NCI-H446 treated with DMSO at 0.1 percent for 48 hours (cell line): ENCODE data around the gene RPL18A.
A peak's percentile ranks its signal among the peaks of the same experiment; 100 is the strongest.

Experiments used
- DNase-seq: peaks from one replicate; lab custom pipeline; 2025; lab: John Stamatoyannopoulos, UW

The RPL18A gene

DNA sequence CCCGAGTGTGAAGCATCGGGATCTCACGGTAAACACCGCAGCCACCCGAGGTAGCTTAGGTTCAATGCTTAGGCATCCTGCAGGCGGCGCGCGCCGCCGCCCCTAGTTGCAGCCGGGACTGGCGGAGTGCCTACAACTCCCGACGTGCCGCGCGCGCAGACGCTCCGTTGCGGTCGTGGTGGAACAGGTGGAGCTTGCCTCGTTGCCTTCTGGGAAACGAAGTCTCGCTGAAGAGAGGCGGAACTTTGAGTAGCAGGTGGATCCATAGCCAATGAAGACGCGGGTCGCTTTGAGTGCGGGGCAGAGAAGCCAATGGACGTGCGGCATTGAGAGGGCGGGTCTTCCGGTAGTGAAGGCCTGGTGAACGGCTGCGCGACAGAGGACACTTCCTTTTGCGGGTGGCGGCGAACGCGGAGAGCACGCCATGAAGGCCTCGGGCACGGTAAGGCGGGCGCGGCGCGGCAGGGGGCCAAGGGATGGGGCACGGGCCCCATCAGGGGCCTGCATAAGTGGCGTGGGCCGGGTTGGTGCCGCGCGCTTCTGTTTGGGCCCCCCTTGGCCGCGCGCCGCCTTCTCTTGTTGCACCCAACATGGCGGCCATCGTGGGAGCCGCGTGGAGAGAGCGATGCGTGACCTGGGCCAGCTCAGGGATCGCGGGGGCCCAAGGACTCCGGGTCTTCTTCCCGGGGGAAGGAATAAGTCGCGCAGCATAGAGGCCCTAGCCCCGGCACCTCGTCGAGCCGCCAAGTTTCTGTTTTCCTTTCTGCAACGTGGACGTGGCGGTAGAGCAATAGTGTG, at the start of gene RPL18A:
TSS of gene RPL18A (plus strand) at position 378 of the 798 bp plus-strand sequence. CDS start at position 425, 47 bp downstream.
- peak; percentile 99 for DNase-seq

DNA sequence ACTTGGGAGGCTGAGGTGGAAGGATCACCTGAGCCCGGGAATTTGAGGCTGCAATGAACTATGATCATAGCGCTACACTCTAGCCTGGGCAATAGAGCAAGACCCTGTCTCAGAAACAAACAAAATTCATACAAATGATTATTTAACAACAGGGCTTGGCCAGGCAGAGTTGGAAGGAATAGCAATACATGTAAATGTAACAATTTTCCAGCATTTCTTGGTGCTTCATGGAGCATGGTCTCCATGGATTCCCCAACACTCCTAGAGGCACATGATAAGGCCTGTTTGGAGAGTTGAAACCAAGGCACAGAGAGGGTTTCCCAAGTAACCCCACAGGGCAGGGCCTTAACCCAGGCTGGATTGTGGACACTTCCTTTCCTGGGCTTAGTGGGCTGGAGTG, 48.6 kb upstream of the RPL18A start:
- DNase-seq = no peak

DNA sequence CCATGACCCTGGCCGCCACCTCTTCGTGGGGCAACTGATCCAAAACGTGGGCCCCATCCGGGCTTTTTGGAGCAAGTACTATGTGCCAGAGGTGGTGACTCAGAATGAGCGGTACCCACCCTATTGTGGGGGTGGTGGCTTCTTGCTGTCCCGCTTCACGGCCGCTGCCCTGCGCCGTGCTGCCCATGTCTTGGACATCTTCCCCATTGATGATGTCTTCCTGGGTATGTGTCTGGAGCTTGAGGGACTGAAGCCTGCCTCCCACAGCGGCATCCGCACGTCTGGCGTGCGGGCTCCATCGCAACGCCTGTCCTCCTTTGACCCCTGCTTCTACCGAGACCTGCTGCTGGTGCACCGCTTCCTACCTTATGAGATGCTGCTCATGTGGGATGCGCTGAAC, 48.0 kb upstream of the RPL18A start:
- DNase-seq = no peak

DNA sequence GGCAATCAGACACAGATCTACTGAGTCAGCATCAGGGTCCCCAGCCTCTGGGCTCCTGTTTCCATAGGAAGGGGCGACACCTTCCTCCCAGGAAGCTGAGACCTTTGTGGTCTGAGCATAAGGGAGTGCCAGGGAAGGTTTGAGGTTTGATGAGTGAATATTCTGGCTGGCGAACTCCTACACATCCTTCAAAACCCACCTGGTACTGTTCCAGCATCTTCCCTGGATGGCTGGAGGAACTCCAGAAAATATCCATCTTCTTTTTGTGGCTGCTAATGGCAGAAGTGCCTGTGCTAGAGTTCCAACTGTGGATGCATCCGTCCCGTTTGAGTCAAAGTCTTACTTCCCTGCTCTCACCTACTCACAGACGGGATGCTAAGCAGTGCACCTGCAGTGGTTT, 47.6 kb upstream of the RPL18A start:
- no peak for DNase-seq

DNA sequence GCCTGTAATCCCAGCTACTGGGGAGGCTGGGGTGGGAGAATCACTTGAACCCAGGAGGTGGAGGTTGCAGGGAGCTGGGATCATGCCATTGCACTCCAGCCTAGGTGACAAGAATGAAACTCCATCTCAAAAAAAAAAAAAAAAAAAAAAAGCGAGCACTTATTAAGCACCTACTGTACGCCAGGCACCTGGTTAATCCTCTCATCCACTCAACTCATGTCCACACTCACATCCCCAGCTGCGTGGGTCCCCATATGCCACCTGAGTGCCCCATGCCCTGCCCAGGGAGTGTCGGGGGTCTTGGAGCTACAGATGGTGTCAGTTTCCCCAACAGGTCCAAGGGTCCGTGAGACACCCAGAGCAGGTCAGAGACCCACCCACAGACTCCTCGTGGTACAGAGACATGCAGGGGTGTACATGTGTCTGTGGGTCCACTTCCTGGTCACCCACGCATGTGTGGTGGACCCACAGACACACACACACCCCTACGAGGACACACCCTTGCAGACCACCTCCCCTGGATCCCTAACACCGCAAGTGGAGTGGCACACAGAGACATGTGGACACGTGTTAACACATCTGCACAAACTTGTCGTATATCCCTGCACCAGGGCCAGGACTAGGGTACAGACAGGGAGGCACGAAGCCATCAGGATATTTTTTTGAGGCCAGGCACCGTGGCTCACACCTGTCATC, 41.9 kb upstream of the RPL18A start:
- no peak for DNase-seq

DNA sequence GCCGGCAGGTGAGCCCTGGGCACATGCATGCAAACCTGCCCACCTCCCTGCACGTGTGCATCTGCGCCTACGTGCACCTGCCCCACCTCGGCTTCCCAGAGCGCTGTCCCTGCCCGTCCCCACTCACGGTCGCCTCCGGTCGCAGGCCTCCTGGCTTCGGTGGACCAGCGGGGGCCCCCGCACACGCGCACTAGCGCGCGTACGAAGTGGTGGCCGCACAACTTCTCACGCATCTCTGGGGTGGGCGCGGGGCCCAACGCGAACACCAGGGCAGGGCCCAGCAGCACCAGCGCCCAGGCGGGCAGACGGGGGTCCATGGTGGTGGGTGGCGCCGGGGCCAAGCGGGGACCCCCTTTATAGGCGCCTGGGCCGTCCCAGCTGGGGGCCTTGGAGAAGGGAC, 38.5 kb upstream of the RPL18A start, which contains the start of gene INSL3:
TSS of gene INSL3 (minus strand) at position 330 of the 400 bp plus-strand sequence. CDS start at position 317, 13 bp downstream.
- no peak for DNase-seq

DNA sequence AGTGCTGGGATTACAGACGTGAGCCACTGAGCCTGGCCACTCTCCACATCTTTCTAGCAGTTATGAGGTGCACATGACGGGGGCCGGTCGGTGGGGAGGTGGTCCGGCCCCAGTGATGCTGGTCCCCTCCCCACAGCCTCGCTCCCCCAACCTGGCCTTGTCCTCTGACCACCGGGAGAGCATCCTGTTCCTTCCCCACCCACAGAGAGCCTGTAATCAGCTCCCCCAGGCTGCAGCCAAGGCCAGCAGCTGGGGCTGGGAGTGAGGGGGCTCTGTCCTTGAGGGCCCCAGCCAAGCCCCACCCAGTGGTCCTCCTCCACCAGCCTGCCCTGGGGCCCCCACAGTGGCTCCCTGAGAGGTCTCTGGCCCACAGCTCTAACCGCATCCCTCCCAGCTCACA, 35.4 kb upstream of the RPL18A start:
- DNase-seq = no peak

DNA sequence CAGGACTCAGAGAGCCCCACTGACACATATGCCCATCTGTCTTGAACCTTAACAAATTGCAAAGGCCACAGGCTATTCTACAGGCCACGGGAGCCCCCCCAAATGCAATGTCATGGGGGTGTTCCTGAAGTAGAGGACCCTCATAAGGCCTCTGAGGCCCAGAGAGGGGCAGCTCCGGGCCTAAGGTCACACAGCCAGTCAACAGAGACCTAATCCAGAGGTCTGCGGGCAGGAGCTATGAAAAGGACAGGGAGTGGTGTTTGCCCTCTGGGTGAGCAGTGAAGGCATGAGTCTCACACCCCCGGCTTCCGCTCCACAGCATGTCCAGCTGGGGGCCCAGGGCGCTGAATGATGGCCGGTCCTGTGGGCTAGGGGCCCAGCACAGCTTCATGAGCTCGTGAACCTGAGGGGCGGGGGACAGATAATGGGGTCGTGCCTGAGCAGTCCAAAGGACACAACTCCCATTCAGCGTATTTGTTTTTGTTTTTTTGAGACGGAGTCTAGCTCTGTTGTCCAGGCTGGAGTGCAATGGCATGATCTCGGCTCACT, 33.1 kb upstream of the RPL18A start:
- DNase-seq = no peak

DNA sequence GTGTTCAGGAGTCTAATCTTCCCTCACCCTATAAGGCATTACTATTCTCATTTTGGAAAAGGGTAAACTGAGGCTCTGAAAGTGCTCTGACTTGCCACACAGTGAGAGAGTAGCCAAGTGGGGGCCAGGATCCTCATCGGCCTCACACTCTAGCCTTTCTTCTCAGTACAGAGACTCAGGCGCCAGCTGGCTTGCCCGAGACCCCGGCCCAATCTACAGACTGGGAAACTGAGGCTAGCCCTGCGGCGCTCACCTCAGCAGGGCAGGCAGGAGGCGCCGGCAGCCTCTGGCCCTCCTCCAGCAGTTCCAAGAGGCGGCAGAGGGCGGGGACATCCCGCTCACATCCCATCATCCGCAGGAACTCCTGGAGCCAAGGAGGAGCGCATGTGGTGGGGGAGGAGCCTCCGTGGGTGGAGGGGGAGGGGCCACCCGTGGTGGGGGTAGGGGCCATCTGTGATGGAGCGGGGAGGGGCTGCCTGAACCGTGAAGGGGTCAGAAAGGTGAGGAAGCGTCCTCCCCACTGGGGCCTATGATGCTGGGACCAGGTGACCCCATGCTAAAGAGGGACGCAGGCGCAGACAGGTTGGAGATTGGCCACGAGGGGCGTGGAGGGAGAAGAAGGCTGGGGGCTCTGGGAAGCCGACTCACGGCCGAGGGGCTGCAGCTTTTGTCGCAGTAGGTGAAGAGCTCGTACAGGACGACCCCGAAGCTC, 29.7 kb upstream of the RPL18A start:
- DNase-seq = peak; percentile 22

DNA sequence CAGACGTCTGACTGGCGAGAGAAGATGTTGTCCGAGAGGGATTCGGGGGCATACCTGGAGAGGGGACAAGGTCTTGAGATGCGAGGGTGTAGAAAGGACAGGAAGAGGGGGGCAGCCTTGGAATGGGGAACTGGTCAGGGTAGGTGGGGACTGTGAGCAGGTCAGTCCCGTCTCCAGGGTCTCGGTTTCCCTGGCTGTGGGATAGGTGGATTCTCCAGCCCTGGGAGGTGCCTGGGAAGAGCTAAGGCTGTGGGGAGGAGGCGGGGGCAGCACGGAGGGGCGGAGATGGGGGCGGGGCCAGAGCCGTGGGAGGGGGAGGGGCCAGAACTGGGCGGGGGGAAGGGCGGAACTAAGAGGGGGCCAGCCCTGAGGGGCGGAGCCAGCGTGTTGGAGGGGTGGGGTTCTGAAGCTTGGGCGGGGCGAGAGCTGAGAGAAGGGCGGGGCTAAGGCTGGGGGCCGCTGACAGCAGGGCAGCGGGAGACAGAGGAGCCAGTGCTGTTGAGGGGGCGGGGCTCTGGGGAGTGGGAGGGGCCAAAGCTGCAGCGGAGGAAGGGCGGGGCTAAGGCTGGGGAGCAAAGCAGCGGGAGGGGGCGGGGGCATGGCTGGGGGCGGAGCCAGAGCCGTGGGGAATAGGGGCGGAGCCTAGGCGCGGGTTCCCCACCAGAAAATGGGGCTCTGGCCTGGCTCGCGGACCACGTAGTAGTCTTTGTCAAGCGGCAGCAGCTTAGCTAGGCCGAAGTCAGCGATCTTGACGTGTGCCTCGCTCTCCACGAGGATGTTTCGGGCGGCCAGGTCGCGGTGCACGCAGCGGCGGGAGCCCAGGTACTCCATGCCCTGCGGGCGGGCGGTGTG, 28.9 kb upstream of the RPL18A start:
- peak; percentile 28 for DNase-seq

DNA sequence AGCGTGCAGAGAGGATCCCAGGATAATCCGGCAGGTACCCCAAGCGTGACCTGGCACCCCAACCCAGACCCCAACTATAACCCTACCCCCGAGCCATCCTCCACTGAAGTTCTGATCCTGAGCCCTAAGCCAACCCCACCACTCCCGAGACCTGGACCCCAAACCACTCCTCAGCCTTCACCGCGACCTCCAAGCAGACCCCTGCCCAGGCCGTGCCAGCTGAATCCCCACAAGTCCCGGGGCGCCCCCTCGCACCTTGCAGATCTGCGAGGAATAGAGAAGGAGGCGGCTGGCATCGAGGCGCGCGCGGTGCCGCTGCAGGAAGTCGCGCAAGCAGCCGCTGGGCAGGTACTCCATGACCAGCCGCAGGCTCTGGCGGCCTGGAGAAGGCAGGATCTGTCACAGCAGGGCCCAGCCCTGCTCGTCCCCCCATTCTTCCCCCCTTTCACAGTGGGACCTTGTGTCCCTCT, 28.3 kb upstream of the RPL18A start:
- DNase-seq = no peak

DNA sequence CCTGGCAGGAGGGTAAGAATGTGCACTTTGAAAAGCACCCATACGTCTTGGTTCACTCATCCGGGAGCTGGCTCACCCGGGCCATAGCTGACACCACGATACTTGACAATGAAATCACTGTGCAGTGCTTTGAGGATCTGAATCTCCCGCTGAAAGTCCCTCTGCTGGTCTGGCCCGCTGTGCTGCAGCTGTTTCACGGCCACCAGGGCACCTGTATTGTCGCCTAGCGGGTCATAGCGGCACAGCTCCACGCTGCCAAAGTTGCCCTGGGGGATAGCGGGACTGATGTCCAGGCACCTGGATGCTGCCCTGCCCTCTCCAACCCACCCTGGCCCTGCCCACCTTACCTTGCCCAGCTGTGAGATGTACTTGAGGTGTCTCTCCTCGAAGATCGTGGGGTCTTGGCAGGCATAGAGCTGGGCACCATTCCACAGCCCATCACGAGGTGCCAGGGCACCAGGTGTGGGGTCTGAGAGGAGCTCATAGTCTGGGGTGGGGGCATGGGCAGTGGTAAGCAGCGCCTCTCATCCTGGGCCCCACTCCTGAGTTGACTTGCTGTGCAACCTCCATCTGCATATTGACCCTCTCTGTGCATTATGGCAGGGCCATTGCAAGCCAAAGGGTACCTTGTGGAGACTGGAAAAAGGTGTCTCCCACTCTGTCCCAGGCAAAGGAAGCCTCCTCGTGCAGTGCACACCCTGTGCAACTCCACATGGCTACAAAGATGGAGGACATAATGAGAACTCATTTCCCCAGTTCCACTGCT, 27.1 kb upstream of the RPL18A start:
- no peak for DNase-seq

DNA sequence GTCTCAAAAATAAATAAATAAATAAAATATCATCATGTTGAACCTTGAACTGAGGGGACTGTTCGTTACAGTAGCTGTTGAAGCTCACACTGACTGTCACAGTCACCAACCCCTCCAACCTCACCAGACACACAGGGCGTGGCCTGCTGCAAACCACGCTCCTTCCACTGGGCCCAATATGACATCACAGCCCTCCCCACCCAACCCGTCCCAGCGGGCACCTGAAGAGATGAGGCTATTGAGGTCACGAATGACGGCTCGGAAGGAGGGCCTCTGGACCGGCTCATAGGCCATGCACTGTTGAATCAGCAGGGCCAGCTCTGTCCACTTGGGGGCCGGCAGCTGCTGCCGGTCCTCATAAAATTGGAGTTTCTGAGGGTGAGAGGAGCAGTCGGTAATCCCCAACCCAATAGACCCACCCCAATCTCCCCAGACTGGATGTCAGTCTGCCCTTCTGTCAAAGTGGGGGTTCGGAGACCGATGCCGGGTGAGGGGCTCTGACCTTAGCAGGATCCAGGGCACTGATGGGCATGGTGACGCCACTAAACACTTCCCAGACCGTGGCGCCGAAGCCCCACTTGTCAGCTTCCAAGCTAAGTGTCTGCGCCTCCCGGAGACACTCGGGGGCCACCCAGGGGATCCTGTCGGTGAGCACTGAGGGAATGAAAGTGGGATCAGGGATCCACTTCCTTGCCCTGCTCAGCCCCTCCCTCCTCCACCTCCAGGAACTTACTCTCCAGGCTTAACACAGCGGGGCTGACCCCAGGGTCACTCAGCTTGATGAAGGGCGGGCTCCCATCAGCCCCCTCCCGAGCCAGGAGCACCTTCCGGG, 25.1 kb upstream of the RPL18A start:
- DNase-seq = no peak

DNA sequence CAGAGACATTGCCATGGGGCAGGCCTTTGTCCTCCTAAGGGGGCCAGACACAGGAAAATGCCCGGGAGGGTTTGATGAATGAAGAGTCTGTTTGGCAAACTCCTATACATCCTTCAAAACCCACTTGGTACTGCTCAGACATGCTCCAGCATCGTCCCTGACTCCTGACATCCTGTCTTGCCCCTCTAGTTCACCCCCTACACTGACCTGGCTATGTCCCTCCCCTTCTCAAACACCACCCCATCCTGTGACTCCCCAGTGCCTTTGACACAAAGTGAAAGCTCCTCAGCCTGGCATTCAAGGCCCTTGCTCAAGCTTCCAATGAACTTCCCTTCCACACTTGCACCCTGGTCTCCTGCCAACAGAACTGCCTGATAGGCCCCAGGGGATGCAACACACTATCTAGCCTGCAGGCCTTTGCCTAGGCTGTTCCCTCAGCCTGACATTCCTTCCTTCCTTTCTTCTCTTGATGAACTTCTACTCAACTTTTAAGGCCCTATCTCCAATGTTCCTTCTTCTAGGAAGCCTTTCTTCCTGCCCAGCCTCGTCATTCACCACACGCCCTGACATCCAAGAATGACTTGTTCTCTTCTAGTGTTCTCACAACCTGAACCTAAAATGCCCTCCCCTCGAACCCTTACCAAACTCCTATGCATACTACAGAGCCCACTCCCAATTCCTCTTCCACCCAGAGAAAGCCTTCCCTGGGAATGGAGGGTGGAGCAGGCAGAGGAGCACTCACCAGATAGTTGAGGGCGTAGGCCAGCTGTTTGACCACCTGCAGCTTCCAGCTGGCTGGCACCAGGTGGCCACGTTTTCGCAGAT, 24.3 kb upstream of the RPL18A start:
- DNase-seq = no peak

DNA sequence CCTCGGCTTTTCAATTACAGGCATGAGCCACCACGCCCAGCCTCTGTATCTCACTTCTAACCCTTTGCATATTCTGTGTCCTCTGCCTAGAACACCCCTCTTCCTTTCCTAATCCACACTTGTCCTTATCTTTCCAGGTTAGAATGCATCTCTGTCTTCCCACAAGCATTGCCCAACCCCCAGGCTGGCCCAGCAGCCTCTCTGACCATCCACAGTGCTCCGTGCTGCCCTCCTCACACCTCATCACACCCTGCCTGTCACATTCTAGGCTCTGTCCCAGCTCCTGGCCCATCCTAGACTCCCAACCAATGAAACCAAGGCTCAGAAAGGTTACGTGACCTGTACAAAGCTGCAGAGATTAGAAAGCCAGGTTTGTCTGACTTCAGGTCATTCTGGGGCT, 23.2 kb upstream of the RPL18A start:
- no peak for DNase-seq

DNA sequence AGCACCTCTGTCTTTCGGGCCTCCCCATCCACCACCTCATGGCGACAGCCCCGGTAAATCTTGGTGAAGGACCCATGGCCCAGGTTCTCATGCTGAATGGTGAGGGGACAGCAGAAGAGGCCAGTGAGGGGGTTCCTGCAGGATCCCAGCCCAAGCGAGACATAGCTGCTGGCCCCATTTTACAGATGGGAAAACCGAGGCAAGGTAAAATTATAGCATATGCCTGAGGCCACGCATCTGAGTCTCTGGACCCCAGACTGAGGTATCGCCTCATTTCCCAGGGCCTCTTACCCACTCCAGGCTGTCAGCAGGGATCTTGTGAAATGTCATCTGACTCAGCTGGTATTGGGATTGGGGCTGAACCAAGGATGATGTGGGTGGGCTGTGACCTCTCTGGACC, 21.7 kb upstream of the RPL18A start:
- no peak for DNase-seq

DNA sequence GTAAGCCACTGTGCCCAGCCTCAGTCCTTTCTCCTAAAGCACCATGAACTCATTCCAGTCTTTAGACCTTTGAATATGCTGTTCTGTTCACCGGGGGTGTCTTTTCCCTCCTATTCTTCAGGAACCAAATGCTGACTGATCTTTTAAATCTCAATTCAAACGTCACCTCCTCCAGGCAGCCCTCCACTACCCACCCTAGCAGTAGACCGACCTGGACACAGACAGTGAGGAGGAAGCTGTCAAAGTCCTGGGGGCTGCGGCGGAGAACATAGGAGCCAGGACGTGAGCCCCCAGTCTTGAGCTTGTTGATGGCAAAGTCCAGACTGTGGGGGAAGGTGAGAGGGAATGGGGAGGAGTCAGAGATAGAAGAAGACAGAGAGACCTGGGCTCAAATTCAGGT, 19.7 kb upstream of the RPL18A start:
- no peak for DNase-seq

DNA sequence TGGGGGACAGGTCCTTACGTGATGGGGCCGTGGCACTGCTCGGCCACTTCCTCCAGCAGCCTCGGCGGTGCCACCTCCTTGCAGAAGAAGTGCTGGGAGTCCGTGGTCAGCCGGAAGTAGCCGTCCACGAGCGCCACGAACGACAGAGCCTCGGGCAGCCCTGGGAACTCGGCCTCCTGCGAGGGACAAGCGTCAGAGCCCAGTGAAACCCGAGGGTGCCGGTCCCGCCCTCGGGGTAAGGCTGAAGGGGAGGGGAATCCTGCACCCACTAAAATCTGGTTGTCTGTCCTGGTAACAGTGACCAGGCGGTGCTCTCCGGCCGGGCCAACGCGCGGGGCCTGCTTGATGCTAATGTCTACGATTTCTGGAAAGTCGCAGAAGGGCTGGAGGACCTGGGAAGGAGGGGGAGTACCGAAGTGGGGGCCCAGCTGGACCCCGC, 18.3 kb upstream of the RPL18A start:
- DNase-seq = no peak
